Left hindlimb (tissue), 1 donor: ENCODE measurements around the gene TUBB2B.
"Not testable (repeated sequence)": the region's sequence is repeated elsewhere in the genome, so short reads cannot be mapped to it uniquely, and the experiment has no call there.

Experiments
- DNase-seq: peaks from one replicate; pipeline ENCODE4 v3.0.0-alpha.2; 2018

TUBB2B gene

DNA sequence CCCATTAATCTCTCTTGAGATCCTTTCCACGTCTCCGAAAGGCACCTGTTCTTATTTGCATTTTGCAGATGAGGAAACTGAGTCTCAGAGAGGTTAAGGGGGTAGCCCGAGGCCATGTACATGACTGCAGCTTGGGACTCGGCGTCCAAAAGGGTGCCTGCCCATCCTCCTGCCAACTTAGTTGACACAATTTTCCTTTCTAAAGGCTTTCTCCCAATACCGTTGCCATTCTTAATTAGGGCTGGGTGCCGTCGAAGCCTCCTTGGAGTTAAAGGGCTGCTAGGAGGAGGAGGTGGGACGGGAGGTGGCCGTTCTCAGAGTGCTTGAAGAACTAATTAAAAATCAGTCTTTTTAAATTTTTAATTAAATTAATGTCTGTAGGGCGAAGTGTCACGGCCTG lies 30.7 kb upstream of the TUBB2B start:
- DNase-seq: no peak

DNA sequence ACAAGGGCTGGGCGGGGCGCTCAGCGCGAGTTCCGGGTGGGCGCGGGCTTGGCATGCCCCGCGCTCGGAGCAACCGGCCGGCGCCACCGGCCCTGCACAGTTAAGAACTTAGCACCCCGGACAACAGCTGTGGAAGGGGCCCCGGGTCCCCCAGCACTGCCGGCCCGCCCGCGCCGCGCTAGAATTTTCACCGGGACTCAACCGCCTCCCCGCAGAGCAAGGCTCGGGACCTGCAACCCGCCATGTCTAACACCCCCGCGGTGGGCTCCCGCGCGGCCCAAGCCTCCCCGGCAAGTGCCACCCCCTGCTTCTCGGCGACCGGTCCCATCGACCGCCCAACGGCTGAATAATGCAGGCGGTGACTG lies 26.1 kb upstream of the TUBB2B start:
- no peak for DNase-seq

GRCh38 chr6:3252861-3253596 lies 25.6 kb upstream of the TUBB2B start:
- DNase-seq: no peak

DNA sequence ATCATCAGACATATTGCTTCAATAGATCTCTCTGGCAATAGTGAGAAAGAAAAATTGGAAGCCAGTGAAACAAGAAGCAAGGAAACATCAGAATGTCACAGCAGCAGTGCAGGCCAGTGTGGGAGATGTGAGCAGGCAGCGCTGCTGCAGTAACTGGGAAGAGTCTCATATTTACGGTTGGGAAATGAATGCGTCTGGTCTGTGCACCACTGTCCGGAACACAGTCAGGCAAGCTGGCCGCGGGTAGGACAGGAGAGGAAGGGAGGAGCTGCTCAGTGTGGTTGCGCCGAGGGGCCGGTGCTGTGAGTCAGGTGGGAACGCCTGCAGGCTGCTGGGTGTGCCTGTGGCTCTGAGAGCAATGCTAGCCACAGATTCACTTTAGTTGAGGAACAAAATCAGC lies 24.9 kb upstream of the TUBB2B start:
- no peak for DNase-seq

DNA sequence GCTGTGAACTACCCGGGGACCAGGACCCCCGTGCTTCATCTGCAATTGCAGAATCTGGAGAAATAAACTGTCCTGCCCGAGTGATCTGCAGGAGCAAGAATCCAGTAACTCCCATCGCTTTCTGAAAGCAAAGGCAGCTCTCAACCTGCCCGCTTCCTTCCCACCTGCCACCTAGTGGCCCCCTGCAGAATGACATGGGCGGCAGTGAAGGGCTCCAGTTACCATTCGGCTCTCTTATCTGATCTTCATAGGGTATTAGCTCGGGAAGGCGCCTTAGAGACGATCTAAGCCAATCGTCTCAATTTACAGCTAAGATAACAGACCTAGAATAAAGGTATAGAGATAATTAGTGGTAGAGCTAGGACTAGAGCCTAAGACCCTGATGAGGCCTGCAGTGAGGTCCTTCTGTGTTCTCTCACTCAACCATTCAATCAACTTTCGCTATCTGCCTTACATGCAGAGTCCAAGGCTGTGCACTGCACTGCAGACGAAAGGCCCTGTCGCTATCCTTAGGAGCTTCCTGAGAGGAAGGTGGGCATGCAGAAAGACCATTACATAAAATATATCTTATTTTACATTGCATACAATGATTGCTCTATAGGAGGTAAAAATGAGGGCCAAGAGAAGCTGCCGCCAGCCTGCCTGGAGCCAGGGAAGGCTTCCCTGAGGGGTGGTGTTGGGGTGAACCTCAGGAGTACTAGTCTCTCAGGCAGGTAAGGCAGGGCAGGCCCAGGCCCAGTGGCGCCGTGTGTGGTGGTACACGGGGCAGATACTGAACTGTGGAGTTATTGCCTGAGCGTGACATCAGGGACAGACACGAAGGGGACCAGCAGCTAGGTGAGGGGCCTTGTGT lies 24.2 kb upstream of the TUBB2B start:
- peak; percentile 87 for DNase-seq

GRCh38 chr6:3250231-3250675 lies 22.8 kb upstream of the TUBB2B start:
- peak; percentile 67 for DNase-seq

DNA sequence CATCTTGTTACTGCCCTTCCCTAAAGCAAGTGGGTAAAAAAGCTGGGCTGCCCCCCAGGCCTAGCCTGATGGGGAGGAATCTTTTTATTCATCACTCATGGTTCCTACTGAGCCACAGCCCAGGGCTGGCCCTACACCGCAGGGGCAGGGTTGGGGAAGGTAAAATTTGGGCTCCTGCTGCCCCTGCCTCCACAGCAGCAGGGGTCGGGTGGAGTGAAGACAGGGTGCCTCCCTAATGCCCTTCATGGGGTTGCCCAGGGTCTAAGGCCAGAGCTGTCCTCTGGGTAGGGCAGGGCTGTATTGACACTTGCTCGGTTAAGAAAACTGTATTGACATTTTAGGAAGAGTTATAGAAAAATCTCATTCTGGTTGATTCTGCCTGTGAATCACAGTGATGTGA lies 22.4 kb upstream of the TUBB2B start:
- DNase-seq: no peak

- peak; percentile 86 for DNase-seq
Observed at GRCh38 chr6:3247255-3248146, 20.0 kb upstream of the TUBB2B start.

DNA sequence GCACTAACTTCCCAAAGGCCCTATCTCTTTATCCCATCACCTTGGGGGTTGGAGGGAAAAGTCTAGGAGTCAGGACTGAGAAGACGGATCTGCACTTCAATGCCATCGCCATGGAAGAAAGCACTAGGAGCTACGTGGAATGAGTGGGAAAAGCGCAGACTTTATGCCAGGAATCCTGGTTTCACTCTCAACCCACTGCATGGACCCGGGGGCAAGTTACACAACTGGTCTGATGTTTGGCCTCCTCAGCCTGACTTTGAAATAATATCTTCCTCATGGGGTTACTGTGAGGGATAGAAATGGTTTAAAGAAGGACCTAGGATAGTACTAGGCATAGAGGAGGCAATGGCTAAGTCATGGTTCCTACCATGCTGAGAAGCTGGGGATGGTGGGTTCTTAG lies 17.8 kb upstream of the TUBB2B start:
- no peak for DNase-seq

DNA sequence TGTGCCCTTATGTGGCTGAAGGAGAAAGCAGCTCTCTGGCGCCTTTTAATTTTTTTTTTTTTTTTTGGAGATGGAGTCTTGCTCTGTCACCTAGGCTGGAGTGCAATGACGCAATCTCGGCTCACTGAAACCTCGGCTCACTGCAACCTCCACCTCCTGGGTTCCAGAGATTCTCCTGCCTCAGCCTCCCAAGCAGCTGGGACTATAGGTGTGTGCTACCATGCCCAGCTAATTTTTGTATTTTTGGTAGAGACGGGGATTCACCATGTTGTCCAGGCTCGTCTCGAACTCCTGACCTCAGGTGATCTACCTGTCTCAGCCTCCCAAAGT lies 17.3 kb upstream of the TUBB2B start:
- DNase-seq: not testable (repeated sequence)

GRCh38 chr6:3244003-3244831 lies 16.8 kb upstream of the TUBB2B start:
- no peak for DNase-seq

GRCh38 chr6:3242768-3243167 lies 15.3 kb upstream of the TUBB2B start:
- no peak for DNase-seq

GRCh38 chr6:3241745-3242144 lies 14.3 kb upstream of the TUBB2B start:
- not testable (repeated sequence) for DNase-seq

GRCh38 chr6:3240595-3240994 lies 13.1 kb upstream of the TUBB2B start:
- DNase-seq: no peak

DNA sequence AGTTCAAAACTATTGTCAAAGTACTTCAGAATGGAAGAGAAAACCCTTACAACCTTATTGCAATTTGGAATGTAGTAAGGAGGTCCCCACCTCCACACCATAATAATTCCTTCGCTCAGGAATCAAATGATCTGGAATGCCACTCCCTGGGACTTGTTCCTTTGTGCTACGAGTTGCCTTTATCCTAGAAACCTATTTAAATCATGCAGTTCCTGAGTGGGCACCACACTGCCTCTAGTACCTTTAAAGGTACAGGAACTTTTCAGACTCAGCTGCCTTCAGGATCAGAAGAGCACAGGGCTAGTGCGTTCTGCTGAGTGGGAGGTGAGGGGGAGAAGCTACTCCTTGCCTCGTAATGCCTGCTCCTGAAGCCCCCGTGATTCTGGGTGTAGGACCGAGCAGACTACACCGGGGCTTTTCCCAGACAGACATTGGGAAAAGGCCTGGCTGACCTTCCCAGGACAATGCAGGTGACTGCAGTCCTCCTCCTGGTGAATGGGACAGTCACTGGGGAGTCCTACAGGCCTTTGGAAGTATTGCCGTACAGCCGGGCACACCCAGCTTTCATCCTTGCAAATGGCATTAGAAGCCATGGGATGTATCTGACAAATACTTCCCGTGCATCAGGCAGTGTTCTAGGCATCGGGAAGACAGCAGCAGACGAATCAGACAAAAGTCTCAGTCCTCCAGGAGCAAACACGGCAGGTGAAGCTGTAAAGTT lies 11.8 kb upstream of the TUBB2B start:
- DNase-seq: no peak

GRCh38 chr6:3237761-3238662 lies 10.6 kb upstream of the TUBB2B start:
- DNase-seq: no peak

- DNase-seq: no peak
Observed at GRCh38 chr6:3236005-3236404, 8.6 kb upstream of the TUBB2B start.

DNA sequence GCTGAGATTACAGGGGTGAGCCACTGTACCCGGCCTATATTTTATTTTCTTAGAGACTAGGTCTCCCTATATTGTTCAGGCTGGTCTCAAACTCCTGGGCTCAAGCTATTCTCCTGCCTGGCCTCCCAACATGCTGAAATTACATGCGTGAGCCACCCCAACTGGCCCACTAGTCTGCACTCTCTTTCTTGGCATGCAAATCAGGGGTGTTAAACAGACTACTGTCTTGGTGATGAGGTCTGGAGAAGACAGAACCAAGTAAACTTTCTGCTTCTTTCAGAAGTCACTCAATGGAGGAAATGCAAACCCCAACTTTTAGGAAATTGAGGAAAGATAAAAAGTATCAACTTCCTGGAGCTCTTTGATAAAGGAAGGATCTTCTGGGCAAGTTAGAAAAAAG lies 8.0 kb upstream of the TUBB2B start:
- DNase-seq: no peak

DNA sequence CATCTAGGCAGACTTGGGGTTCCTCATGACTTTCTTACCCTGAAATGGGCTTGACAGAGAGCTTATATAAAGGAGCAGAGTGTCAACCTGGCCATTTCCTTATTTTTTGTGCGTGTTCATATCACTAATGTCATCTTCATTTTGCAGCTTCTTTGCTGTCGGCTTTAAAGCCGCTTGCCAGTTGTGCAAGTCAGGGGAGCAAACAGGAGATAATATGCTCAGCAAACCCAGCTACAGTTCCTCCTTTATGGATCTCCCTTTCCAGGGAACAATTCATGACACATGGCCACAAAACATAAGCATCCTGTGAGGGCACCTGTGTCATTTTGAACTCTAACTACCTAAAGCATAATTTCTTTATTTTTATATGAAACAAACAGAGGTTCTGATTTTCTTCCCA lies 6.5 kb upstream of the TUBB2B start:
- DNase-seq: no peak

DNA sequence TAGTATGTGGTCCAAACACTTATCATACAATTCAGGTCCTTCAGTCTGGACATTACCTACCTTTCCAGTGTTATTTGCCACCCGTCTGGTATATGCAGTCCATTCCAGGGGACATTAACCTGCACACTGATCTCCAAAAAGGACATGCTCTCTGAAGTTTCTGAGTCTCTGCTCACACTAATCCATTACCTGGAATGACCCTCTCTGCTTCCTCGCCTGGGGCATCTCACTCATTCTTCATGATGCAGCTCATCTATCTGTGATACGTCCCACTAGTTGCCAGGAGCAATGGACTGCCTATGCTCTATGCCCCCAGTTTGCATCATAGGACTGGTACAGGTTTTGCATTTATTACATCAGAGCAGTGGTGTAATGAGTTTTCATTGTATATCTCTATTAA lies 5.9 kb upstream of the TUBB2B start:
- DNase-seq: no peak
